HCT116 (cell line): ENCODE data around the gene LRIG3. TPM values are rescaled to one million over a fixed set of nuclear protein-coding genes. Genes with fewer than 3 reads are reported as not detected.

Source experiments
- ATAC-seq: fragments of 200-7000 bp; cut with Tn5 transposase; 2 replicates; pipeline ENCODE4 v1.9.1; 2020; ENCODE audit warnings: mild to moderate bottlenecking, moderate library complexity
- BruUV-seq: library from RNA; stranded (reverse); fragments of 400-500 nt; replicated peaks from 2 replicates; lab custom pipeline; 2021; lab: Mats Ljungman, UMichigan
- CTCF ChIA-PET: fragments of 300-600 bp; sonication (Branson Sonifier 250); formaldehyde crosslinking; loops from one replicate; lab custom pipeline; 2021; ENCODE audit warnings: antibody characterized with exemption; lab: Charles Lee
- POLR2A ChIA-PET: fragments of 300-600, 350-600 bp; sonication (Branson Sonifier 250); formaldehyde crosslinking; loops from one replicate; lab custom pipeline; 2021; ENCODE audit warnings: antibody characterized with exemption; lab: Charles Lee
- RAD21 ChIA-PET, 2 experiments: fragments of 300-600 bp; sonication (Branson Sonifier 250); formaldehyde crosslinking; loops; one replicate each; lab custom pipeline; 2023; ENCODE audit warnings: low total read pairs in 2 of 2; ENCODE audit not compliant: uncharacterized antibody in 2 of 2, unreplicated experiment in 2 of 2, low non-redundant PET in 1 of 2; lab: Charles Lee
- DNase-seq: peaks from one replicate; pipeline ENCODE4 v3.0.0-alpha.2; 2010; ENCODE audit warnings: low read depth, low spot score
- H2AFZ ChIP-seq: fragments of 200-600 bp; shearing (Covaris generic), sonication (generic); 2 replicates; pipeline ENCODE4 v1.6.1; 2017; ENCODE audit warnings: low read depth, mixed run types, mixed read lengths, antibody characterized with exemption, low read length; ENCODE audit not compliant: poor library complexity, severe bottlenecking
- H3K27ac ChIP-seq: 2 replicates; pipeline ENCODE4 v1.5.1; 2012; ENCODE audit warnings: low read depth, low read length
- H3K27me3 ChIP-seq: fragments of 200-600 bp; sonication (generic); 2 replicates; pipeline ENCODE4 v1.6.1; 2016; ENCODE audit warnings: mixed run types, low read length, mixed read lengths; ENCODE audit not compliant: insufficient read depth
- H3K36me3 ChIP-seq, 2 experiments: fragments of 200-500 bp in 1 of 2; fragments of 200-600 bp in 1 of 2; sonication (Bioruptor generic) in 1 of 2; sonication (generic) in 1 of 2; 2 replicates each; pipeline versions ENCODE4 v1.5.1 to v1.6.1; 2014 to 2016; ENCODE audit warnings: low read length in 2 of 2, inconsistent platforms in 1 of 2, mixed read lengths in 1 of 2, mixed run types in 1 of 2; ENCODE audit not compliant: insufficient read depth in 2 of 2, control insufficient read depth in 1 of 2
- H3K4me1 ChIP-seq, 2 experiments: fragments of 200-600 bp in 1 of 2; sonication (generic) in 1 of 2; 2 replicates each; pipeline versions ENCODE4 v1.5.1 to v1.6.1; 2012 to 2017; ENCODE audit warnings: low read length in 2 of 2, inconsistent platforms in 1 of 2, mild to moderate bottlenecking in 1 of 2, mixed read lengths in 1 of 2, mixed run types in 1 of 2, moderate library complexity in 1 of 2; ENCODE audit not compliant: insufficient read depth in 2 of 2, control insufficient read depth in 1 of 2
- H3K4me2 ChIP-seq: fragments of 200-600 bp; sonication (generic); 2 replicates; pipeline ENCODE4 v1.6.1; 2017; ENCODE audit warnings: mixed run types, low read length, mixed read lengths
- H3K4me3 ChIP-seq, 2 experiments: fragments of 200-600 bp in 1 of 2; sonication (generic) in 1 of 2; replicated peaks in 1 of 2; 2 replicates each; pipeline ENCODE4 v1.5.1; 2011 to 2016; ENCODE audit warnings: low read length in 2 of 2, control low read depth in 1 of 2, low read depth in 1 of 2, mild to moderate bottlenecking in 1 of 2, mixed read lengths in 1 of 2, mixed run types in 1 of 2
- H3K79me2 ChIP-seq: fragments of 200-600 bp; sonication (generic); 2 replicates; pipeline ENCODE4 v1.6.1; 2017; ENCODE audit warnings: mild to moderate bottlenecking, mixed run types, low read length, moderate library complexity, mixed read lengths; ENCODE audit not compliant: insufficient read depth
- H3K9ac ChIP-seq: fragments of 200-600 bp; sonication (generic); 2 replicates; pipeline ENCODE4 v1.6.1; 2016; ENCODE audit warnings: low read length, mixed read lengths
- H3K9me2 ChIP-seq: fragments of 200-600 bp; sonication (generic), shearing (Covaris generic); 2 replicates; pipeline ENCODE4 v1.6.1; 2017; ENCODE audit warnings: mixed run types, mild to moderate bottlenecking, moderate library complexity; ENCODE audit not compliant: insufficient read depth
- H3K9me3 ChIP-seq, 2 experiments: fragments of 200-500 bp in 1 of 2; fragments of 200-600 bp in 1 of 2; sonication (Bioruptor generic) in 1 of 2; sonication (generic) in 1 of 2; 2 replicates each; pipeline ENCODE4 v1.6.1; 2014 to 2017; ENCODE audit warnings: low read length in 2 of 2, mixed read lengths in 2 of 2, inconsistent platforms in 1 of 2, low read depth in 1 of 2, mild to moderate bottlenecking in 1 of 2, mixed run types in 1 of 2, moderate library complexity in 1 of 2; ENCODE audit not compliant: control insufficient read depth in 1 of 2, insufficient read depth in 1 of 2
- H4K20me1 ChIP-seq: fragments of 200-600 bp; sonication (generic), shearing (Covaris generic); 2 replicates; pipeline ENCODE4 v1.6.1; 2017; ENCODE audit warnings: mixed run types, mild to moderate bottlenecking, moderate library complexity; ENCODE audit not compliant: insufficient read depth
- ATF3 ChIP-seq: IDR thresholded peaks from 2 replicates; pipeline ENCODE4 v1.6.1; 2012
- CBX3 ChIP-seq: IDR thresholded peaks from 2 replicates; pipeline ENCODE4 v1.6.1; 2012; ENCODE audit warnings: low read depth
- CTCF ChIP-seq, 3 experiments: fragments of 200-600 bp in 1 of 3; sonication (generic) in 1 of 3; IDR thresholded peaks in 2 of 3; conservative IDR thresholded peaks in 1 of 3; 2 replicates each; pipeline ENCODE4 v1.5.1; 2012 to 2017; ENCODE audit warnings: low read depth in 2 of 3, low read length in 2 of 3, antibody characterized with exemption in 1 of 3, borderline replicate concordance in 1 of 3, control low read depth in 1 of 3, mild to moderate bottlenecking in 1 of 3, mixed read lengths in 1 of 3, mixed run types in 1 of 3, moderate library complexity in 1 of 3; ENCODE audit not compliant: insufficient read depth in 1 of 3
- EGR1 ChIP-seq: IDR thresholded peaks from 2 replicates; pipeline ENCODE4 v1.6.1; 2012; ENCODE audit warnings: low read depth
- EZH2phosphoT487 ChIP-seq: fragments of 200-600 bp; IDR thresholded peaks from 2 replicates; pipeline ENCODE4 v1.6.1; 2018; ENCODE audit warnings: antibody characterized with exemption, borderline replicate concordance
- JUND ChIP-seq: IDR thresholded peaks from 2 replicates; pipeline ENCODE4 v1.6.1; 2012
- MAX ChIP-seq: IDR thresholded peaks from 2 replicates; pipeline ENCODE4 v1.6.1; 2012
- POLR2A ChIP-seq: IDR thresholded peaks from 2 replicates; pipeline ENCODE4 v1.7.0; 2011; ENCODE audit warnings: borderline replicate concordance; ENCODE audit not compliant: insufficient read depth, insufficient read length; ENCODE audit errors: extremely low read depth
- RAD21 ChIP-seq: IDR thresholded peaks from 2 replicates; pipeline ENCODE4 v1.6.1; 2012; ENCODE audit warnings: low read depth, mild to moderate bottlenecking
- REST ChIP-seq: IDR thresholded peaks from 2 replicates; pipeline ENCODE4 v1.6.1; 2012; ENCODE audit warnings: low read depth
- SP1 ChIP-seq: IDR thresholded peaks from 2 replicates; pipeline ENCODE4 v1.6.1; 2012; ENCODE audit warnings: low read depth
- SRF ChIP-seq: IDR thresholded peaks from 2 replicates; pipeline ENCODE4 v1.6.1; 2012; ENCODE audit warnings: low read depth
- TCF7L2 ChIP-seq: IDR thresholded peaks from 2 replicates; pipeline ENCODE4 v1.7.0; 2011; ENCODE audit warnings: borderline replicate concordance, inconsistent platforms; ENCODE audit not compliant: insufficient read depth, insufficient read length; ENCODE audit errors: extremely low read depth
- YY1 ChIP-seq: IDR thresholded peaks from 2 replicates; pipeline ENCODE4 v1.6.1; 2011; ENCODE audit warnings: low read length, low read depth, moderate library complexity, mild to moderate bottlenecking; ENCODE audit not compliant: insufficient replicate concordance; ENCODE audit errors: extremely low read depth
- ZBTB33 ChIP-seq: IDR thresholded peaks from 2 replicates; pipeline ENCODE4 v1.6.1; 2011; ENCODE audit warnings: mild to moderate bottlenecking, low read length, moderate library complexity; ENCODE audit not compliant: insufficient replicate concordance; ENCODE audit errors: extremely low read depth
- ZFX ChIP-seq: fragments of 450-650 bp; IDR thresholded peaks from 2 replicates; pipeline ENCODE4 v1.6.1; 2017
- intact Hi-C: fragments of 100-400 bp; cut with micrococcal nuclease; formaldehyde crosslinking; loops from 2 replicates; pipeline ENCODE4 v1.10.0; 2022
- total RNA-seq: library from RNA; stranded (reverse); gene quantifications from one replicate; pipeline ENCODE4 v1.2.1, GENCODE V29; 2021; ENCODE audit not compliant: unreplicated experiment

Gene LRIG3
- total RNA-seq, 1 experiment from 2014 or later: 11.1 TPM

- intact Hi-C loops: no loop called here
- TF ChIP-seq CTCF (IDR thresholded peaks at IDR 0.05 in 2 of 3, conservative IDR thresholded peaks at IDR 0.05 in 1 of 3; ENCODE audit: borderline replicate concordance in 1 of 3, insufficient read depth in 1 of 3, low read depth in 2 of 3, low read length in 2 of 3) (no peak), EGR1 (no peak), MAX (no peak), REST (no peak), EZH2phosphoT487 (no peak), SRF (no peak), CBX3 (no peak), ZBTB33 (no peak), RAD21 (no peak), ATF3 (no peak), TCF7L2 (no peak), SP1 (no peak), ZFX (no peak), POLR2A (no peak), JUND (no peak), YY1 (no peak)
- TF ChIP-seq, all 23 proteins: peak for 0
- Histone ChIP-seq H3K27ac (no peak overlapping the region), H3K9ac (no peak overlapping the region), H3K9me3 (no peaks in the 10 kb centered on the region), H3K4me1 (peaks cover 0 to 3% of the 10 kb centered on the region in 2 experiments; a peak in 1 of 4 replicates), H3K4me3 (no peak overlapping the region), H4K20me1 (no peaks in the 10 kb centered on the region), H3K4me2 (no peak overlapping the region), H3K9me2 (no peaks in the 10 kb centered on the region), H3K27me3 (no peaks in the 10 kb centered on the region), H2AFZ (no peak overlapping the region), H3K79me2 (no peaks in the 10 kb centered on the region), H3K36me3 (no peaks in the 10 kb centered on the region)
- DNase-seq: no peak
- ChIA-PET RAD21 (no interaction called here), CTCF (no interaction called here), POLR2A (no interaction called here)
- no peak for ATAC-seq
- no TSS peak for BruUV-seq
Measured at GRCh38 chr12:58969237-58969636, 48.9 kb upstream of the LRIG3 start.
